Muscle layer of duodenum (tissue), 2 donors: ENCODE measurements around the gene OSTN.
A peak's percentile ranks its signal among the peaks of the same experiment; 100 is the strongest.

ENCODE experiments used
- H3K27ac ChIP-seq: one replicate; pipeline ENCODE4 v1.7.0; 2013; ENCODE audit warnings: mild to moderate bottlenecking, low read length
- H3K27me3 ChIP-seq: one replicate; pipeline ENCODE4 v1.7.0; 2013; ENCODE audit warnings: low read depth, mild to moderate bottlenecking, control low read depth, low read length
- H3K36me3 ChIP-seq, 2 donors: one replicate each; pipeline ENCODE4 v1.7.0; 2013; ENCODE audit warnings: low read length in 2 of 2, control low read depth in 1 of 2, mild to moderate bottlenecking in 1 of 2; ENCODE audit not compliant: insufficient read depth in 2 of 2, control insufficient read depth in 1 of 2
- H3K4me1 ChIP-seq, 2 donors: one replicate each; pipeline ENCODE4 v1.7.0; 2013; ENCODE audit warnings: low read length in 2 of 2, mild to moderate bottlenecking in 2 of 2, control low read depth in 1 of 2, moderate library complexity in 1 of 2; ENCODE audit not compliant: insufficient read depth in 2 of 2, control insufficient read depth in 1 of 2
- H3K4me3 ChIP-seq, 2 donors: one replicate each; pipeline ENCODE4 v1.7.0; 2013; ENCODE audit warnings: low read length in 2 of 2, low read depth in 1 of 2, mild to moderate bottlenecking in 1 of 2
- H3K9me3 ChIP-seq, 2 donors: one replicate each; pipeline ENCODE4 v1.7.0; 2013; ENCODE audit warnings: low read length in 2 of 2, control low read depth in 1 of 2, mild to moderate bottlenecking in 1 of 2; ENCODE audit not compliant: control insufficient read depth in 1 of 2
- donor health status: healthy.

OSTN gene

GRCh38 chr3:191254098-191254873 is 55.2 kb downstream of the OSTN start:
- H3K4me1 ChIP-seq, result peaks cover 0 to 5% of the 10 kb centered on the region in 2 donors
- no peak overlapping the region for H3K27ac ChIP-seq
- no peaks in the 10 kb centered on the region for H3K27me3 ChIP-seq
- H3K9me3 ChIP-seq, result no peaks in the 10 kb centered on the region
- no peak overlapping the region for H3K4me3 ChIP-seq
- H3K36me3 ChIP-seq, result no peaks in the 10 kb centered on the region

GRCh38 chr3:191255156-191255555 is 56.1 kb downstream of the OSTN start:
- Histone ChIP-seq H3K9me3 (no peaks in the 10 kb centered on the region), H3K4me3 (no peak overlapping the region), H3K4me1 (peaks cover 0 to 5% of the 10 kb centered on the region in 2 donors), H3K36me3 (no peaks in the 10 kb centered on the region), H3K27ac (no peak overlapping the region), H3K27me3 (no peaks in the 10 kb centered on the region)

GRCh38 chr3:191256405-191256804 is 57.4 kb downstream of the OSTN start:
- H3K27me3 ChIP-seq, result no peaks in the 10 kb centered on the region
- peaks cover 0 to 5% of the 10 kb centered on the region in 2 donors for H3K4me1 ChIP-seq
- no peak overlapping the region for H3K27ac ChIP-seq

GRCh38 chr3:191257286-191257685 is 58.2 kb downstream of the OSTN start:
- Histone ChIP-seq H3K27ac (no peak overlapping the region), H3K27me3 (no peaks in the 10 kb centered on the region), H3K36me3 (no peaks in the 10 kb centered on the region), H3K4me3 (no peak overlapping the region), H3K4me1 (peaks cover 0 to 5% of the 10 kb centered on the region in 2 donors), H3K9me3 (no peaks in the 10 kb centered on the region)

More at GRCh38 chr3:191256405-191256804, 57.4 kb downstream of the OSTN start:
- H3K4me3 ChIP-seq, result no peak overlapping the region
- no peaks in the 10 kb centered on the region for H3K9me3 ChIP-seq
- H3K36me3 ChIP-seq, result no peaks in the 10 kb centered on the region

GRCh38 chr3:191259486-191259885 is 60.4 kb downstream of the OSTN start:
- Histone ChIP-seq H3K27ac (no peak overlapping the region), H3K4me3 (no peak overlapping the region), H3K36me3 (no peaks in the 10 kb centered on the region)

GRCh38 chr3:191260431-191261303 is 61.6 kb downstream of the OSTN start:
- H3K4me3 ChIP-seq, result no peak overlapping the region
- H3K27ac ChIP-seq, result no peak overlapping the region
- H3K36me3 ChIP-seq, result no peaks in the 10 kb centered on the region
- no peaks in the 10 kb centered on the region for H3K9me3 ChIP-seq
- no peaks in the 10 kb centered on the region for H3K4me1 ChIP-seq
- no peaks in the 10 kb centered on the region for H3K27me3 ChIP-seq

More at GRCh38 chr3:191259486-191259885, 60.4 kb downstream of the OSTN start:
- Histone ChIP-seq H3K4me1 (peaks cover 0 to 5% of the 10 kb centered on the region in 2 donors), H3K27me3 (no peaks in the 10 kb centered on the region), H3K9me3 (no peaks in the 10 kb centered on the region)

- H3K27me3 ChIP-seq, result no peaks in the 10 kb centered on the region
- H3K36me3 ChIP-seq, result no peaks in the 10 kb centered on the region
- H3K4me3 ChIP-seq, result no peak overlapping the region
- no peak overlapping the region for H3K27ac ChIP-seq
- no peaks in the 10 kb centered on the region for H3K4me1 ChIP-seq
- no peaks in the 10 kb centered on the region for H3K9me3 ChIP-seq
Measured at GRCh38 chr3:191261304-191261638, 62.2 kb downstream of the OSTN start.

- Histone ChIP-seq H3K36me3 (no peaks in the 10 kb centered on the region), H3K4me3 (no peak overlapping the region), H3K4me1 (no peaks in the 10 kb centered on the region), H3K9me3 (no peaks in the 10 kb centered on the region), H3K27me3 (no peaks in the 10 kb centered on the region), H3K27ac (no peak overlapping the region)
Measured at GRCh38 chr3:191262650-191263049, 63.6 kb downstream of the OSTN start.

GRCh38 chr3:191263365-191263764 is 64.3 kb downstream of the OSTN start:
- no peak overlapping the region for H3K27ac ChIP-seq
- H3K9me3 ChIP-seq, result no peaks in the 10 kb centered on the region
- H3K27me3 ChIP-seq, result no peaks in the 10 kb centered on the region
- peak overlapping the region in 1 of 2 donors; percentile 3 for H3K4me3 ChIP-seq
- no peaks in the 10 kb centered on the region for H3K36me3 ChIP-seq
- no peaks in the 10 kb centered on the region for H3K4me1 ChIP-seq

GRCh38 chr3:191263850-191264249 is 64.8 kb downstream of the OSTN start:
- H3K9me3 ChIP-seq, result no peaks in the 10 kb centered on the region
- H3K36me3 ChIP-seq, result no peaks in the 10 kb centered on the region
- H3K27ac ChIP-seq, result no peak overlapping the region
- H3K27me3 ChIP-seq, result no peaks in the 10 kb centered on the region
- no peaks in the 10 kb centered on the region for H3K4me1 ChIP-seq
- H3K4me3 ChIP-seq, result no peak overlapping the region

GRCh38 chr3:191268737-191269136 is 69.7 kb downstream of the OSTN start:
- no peaks in the 10 kb centered on the region for H3K27me3 ChIP-seq
- H3K4me3 ChIP-seq, result no peak overlapping the region
- no peaks in the 10 kb centered on the region for H3K36me3 ChIP-seq
- peaks cover 0 to 5% of the 10 kb centered on the region in 2 donors for H3K4me1 ChIP-seq
- no peak overlapping the region for H3K27ac ChIP-seq
- H3K9me3 ChIP-seq, result no peaks in the 10 kb centered on the region
